A673 (cell line): ENCODE data around the gene GM2A.

Source experiments
- CTCF ChIP-seq: fragments of 300-800, 200-600 bp; sonication (generic); conservative IDR thresholded peaks from 2 replicates; pipeline ENCODE4 v1.5.1; 2017; ENCODE audit warnings: low read depth, mild to moderate bottlenecking, antibody characterized with exemption, low read length, moderate library complexity, mixed read lengths
- EZH2 ChIP-seq: fragments of 200-600 bp; sonication (generic); IDR thresholded peaks from 2 replicates; pipeline ENCODE4 v1.6.1; 2017; ENCODE audit warnings: borderline replicate concordance, low read depth, mild to moderate bottlenecking, mixed read lengths, antibody characterized with exemption, low read length; ENCODE audit not compliant: poor library complexity, severe bottlenecking

GRCh38 chr5:151221574-151221973 is 31.4 kb upstream of the GM2A start:
- TF ChIP-seq CTCF, result no peak
- no peak for TF ChIP-seq EZH2
